ENCODE data around the gene TNFRSF6B.

TNFRSF6B gene

DNA sequence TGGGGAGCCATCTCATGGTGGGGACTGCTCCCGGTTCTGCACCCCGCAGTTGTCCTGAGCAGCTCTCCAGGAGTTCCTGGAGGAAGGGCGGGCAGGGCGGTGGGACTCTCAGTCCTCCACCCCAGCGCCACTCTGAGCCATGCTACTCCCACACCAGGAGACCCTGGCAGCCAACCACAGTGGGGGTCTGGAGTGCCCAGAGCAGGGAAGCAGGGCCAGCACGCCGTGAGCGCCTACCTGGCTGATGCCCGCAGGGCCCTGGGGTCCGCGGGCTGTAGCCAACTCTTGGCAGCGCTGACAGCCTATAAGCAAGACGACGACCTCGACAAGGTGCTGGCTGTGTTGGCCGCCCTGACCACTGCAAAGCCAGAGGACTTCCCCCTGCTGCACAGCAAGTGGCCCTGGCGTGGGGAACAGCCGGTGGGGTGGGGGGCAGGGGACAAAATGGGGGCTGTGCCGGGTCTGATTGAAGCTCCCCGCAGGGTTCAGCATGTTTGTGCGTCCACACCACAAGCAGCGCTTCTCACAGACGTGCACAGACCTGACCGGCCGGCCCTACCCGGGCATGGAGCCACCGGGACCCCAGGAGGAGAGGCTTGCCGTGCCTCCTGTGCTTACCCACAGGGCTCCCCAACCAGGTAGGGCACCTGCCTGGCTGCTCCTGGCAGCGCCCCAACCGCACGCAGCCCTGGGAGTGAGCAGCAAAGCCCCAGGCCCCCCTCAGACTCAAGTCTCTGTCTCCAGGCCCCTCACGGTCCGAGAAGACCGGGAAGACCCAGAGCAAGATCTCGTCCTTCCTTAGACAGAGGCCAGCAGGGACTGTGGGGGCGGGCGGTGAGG is 1.6 kb upstream of the TNFRSF6B start:
- DNase-seq (ENCODE audit: low read depth): peak; percentile 39
- no peak overlapping the region for H3K4me3 ChIP-seq (ENCODE audit: low read length)
- TF ChIP-seq, protein P1, sequence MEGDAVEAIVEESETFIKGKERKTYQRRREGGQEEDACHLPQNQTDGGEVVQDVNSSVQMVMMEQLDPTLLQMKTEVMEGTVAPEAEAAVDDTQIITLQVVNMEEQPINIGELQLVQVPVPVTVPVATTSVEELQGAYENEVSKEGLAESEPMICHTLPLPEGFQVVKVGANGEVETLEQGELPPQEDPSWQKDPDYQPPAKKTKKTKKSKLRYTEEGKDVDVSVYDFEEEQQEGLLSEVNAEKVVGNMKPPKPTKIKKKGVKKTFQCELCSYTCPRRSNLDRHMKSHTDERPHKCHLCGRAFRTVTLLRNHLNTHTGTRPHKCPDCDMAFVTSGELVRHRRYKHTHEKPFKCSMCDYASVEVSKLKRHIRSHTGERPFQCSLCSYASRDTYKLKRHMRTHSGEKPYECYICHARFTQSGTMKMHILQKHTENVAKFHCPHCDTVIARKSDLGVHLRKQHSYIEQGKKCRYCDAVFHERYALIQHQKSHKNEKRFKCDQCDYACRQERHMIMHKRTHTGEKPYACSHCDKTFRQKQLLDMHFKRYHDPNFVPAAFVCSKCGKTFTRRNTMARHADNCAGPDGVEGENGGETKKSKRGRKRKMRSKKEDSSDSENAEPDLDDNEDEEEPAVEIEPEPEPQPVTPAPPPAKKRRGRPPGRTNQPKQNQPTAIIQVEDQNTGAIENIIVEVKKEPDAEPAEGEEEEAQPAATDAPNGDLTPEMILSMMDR (IDR thresholded peaks at IDR 0.05; ENCODE audit: insufficient read depth, low read depth, low read length, missing control alignments): no peak

GRCh38 chr20:63695424-63696305 is 787 bp upstream of the TNFRSF6B start:
- H3K4me3 ChIP-seq (ENCODE audit: low read length): no peak overlapping the region
- TF ChIP-seq, protein P1 (IDR thresholded peaks at IDR 0.05; ENCODE audit: insufficient read depth, low read depth, low read length, missing control alignments): no peak
- DNase-seq (ENCODE audit: low read depth): no peak

DNA sequence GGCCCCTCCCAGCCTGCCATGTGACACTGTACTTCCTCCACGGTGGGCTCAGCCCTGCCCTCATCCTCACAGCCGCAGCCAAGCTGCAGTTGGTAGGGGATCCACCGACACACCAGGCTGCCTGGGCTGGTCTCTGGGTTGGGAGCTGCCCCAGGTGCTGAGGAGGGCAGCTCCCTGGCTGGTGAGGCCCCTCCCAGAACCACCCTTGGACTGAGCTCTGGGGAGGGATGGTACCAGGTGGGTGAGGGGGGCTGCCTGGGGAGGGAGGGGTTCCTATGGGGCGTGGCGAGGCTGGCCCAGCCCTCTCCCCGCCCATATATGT is 185 bp upstream of the TNFRSF6B start:
- no peak overlapping the region for H3K4me3 ChIP-seq (ENCODE audit: low read length)
- peak; percentile 75 for DNase-seq (ENCODE audit: low read depth)
- TF ChIP-seq, protein P1 (IDR thresholded peaks at IDR 0.05; ENCODE audit: insufficient read depth, low read depth, low read length, missing control alignments): no peak

- H3K4me3 ChIP-seq (ENCODE audit: low read length): no peak overlapping the region
- TF ChIP-seq, protein P1 (IDR thresholded peaks at IDR 0.05; ENCODE audit: insufficient read depth, low read depth, low read length, missing control alignments): no peak
- DNase-seq (ENCODE audit: low read depth): no peak
These were observed 960 bp downstream of the TNFRSF6B start for GRCh38 chr20:63697357-63697867.

GRCh38 chr20:63697868-63698545 is 1.6 kb downstream of the TNFRSF6B start:
- TF ChIP-seq, protein P1 (IDR thresholded peaks at IDR 0.05; ENCODE audit: insufficient read depth, low read depth, low read length, missing control alignments): no peak
- no peak overlapping the region for H3K4me3 ChIP-seq (ENCODE audit: low read length)
- peak; percentile 27 for DNase-seq (ENCODE audit: low read depth)

GRCh38 chr20:63698739-63699465 is 2.5 kb downstream of the TNFRSF6B start:
- TF ChIP-seq, protein P1 (IDR thresholded peaks at IDR 0.05; ENCODE audit: insufficient read depth, low read depth, low read length, missing control alignments): no peak
- no peak overlapping the region for H3K4me3 ChIP-seq (ENCODE audit: low read length)
- peak; percentile 92 for DNase-seq (ENCODE audit: low read depth)
